ENCODE measurements around the gene SEPTIN7. TPM values are rescaled to one million over a fixed set of nuclear protein-coding genes. Genes with fewer than 3 reads are reported as not detected.
A peak's percentile ranks its signal among the peaks of the same experiment; 100 is the strongest.

The SEPTIN7 gene
- total and polyA plus RNA-seq, 2 of the 13 experiments (the other 11 are each of a cell fraction or from before 2014, with no cell fraction given): 103 to 129 TPM

GRCh38 chr7:35800718-35801391 lies at the start of gene SEPTIN7 (continued):
- TF ChIP-seq, protein P1, sequence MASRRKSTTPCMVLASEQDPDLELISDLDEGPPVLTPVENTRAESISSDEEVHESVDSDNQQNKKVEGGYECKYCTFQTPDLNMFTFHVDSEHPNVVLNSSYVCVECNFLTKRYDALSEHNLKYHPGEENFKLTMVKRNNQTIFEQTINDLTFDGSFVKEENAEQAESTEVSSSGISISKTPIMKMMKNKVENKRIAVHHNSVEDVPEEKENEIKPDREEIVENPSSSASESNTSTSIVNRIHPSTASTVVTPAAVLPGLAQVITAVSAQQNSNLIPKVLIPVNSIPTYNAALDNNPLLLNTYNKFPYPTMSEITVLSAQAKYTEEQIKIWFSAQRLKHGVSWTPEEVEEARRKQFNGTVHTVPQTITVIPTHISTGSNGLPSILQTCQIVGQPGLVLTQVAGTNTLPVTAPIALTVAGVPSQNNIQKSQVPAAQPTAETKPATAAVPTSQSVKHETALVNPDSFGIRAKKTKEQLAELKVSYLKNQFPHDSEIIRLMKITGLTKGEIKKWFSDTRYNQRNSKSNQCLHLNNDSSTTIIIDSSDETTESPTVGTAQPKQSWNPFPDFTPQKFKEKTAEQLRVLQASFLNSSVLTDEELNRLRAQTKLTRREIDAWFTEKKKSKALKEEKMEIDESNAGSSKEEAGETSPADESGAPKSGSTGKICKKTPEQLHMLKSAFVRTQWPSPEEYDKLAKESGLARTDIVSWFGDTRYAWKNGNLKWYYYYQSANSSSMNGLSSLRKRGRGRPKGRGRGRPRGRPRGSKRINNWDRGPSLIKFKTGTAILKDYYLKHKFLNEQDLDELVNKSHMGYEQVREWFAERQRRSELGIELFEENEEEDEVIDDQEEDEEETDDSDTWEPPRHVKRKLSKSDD (CRISPR knock-in tag; IDR thresholded peaks at IDR 0.05; ENCODE audit: low read depth): peak; percentile 99
- TF ChIP-seq SP5 (CRISPR knock-in tag; IDR thresholded peaks at IDR 0.05; ENCODE audit: borderline replicate concordance, low read depth) (peak; percentile 49; the same call in 1 of the 2 replicates), ZNF224 (CRISPR knock-in tag; IDR thresholded peaks at IDR 0.05) (peak; percentile 76; the same call in 1 of the 2 replicates), MEIS1 (CRISPR knock-in tag; IDR thresholded peaks at IDR 0.05; ENCODE audit: borderline replicate concordance) (0 out of 2 replicates have a peak, but pooled peaks have one; percentile 12), MTF2 (CRISPR knock-in tag; IDR thresholded peaks at IDR 0.05; ENCODE audit: borderline replicate concordance) (peak; percentile 83; the same call in 1 of the 2 replicates), ZEB1 (IDR thresholded peaks at IDR 0.05; ENCODE audit: insufficient replicate concordance, low read depth) (no peak), HMG20A (CRISPR knock-in tag; IDR thresholded peaks at IDR 0.05; ENCODE audit: borderline replicate concordance) (peak; percentile 10; the same call in 1 of the 2 replicates), CBX2 (IDR thresholded peaks at IDR 0.05; ENCODE audit: low read depth, low read length) (no peak), CBX2 (CRISPR knock-in tag; IDR thresholded peaks at IDR 0.05; ENCODE audit: low read depth) (no peak), SALL1 (CRISPR knock-in tag; IDR thresholded peaks at IDR 0.05) (peak; percentile 71; the same call in 1 of the 2 replicates), MAZ (IDR thresholded peaks at IDR 0.05; ENCODE audit: borderline replicate concordance, low read depth, low read length) (peak; percentile 99), MAZ (CRISPR knock-in tag; IDR thresholded peaks at IDR 0.05; ENCODE audit: low read depth) (peak; percentile 94), FOXC1 (CRISPR knock-in tag; IDR thresholded peaks at IDR 0.05; ENCODE audit: borderline replicate concordance) (no peak), FOSL1 (CRISPR knock-in tag; IDR thresholded peaks at IDR 0.05; ENCODE audit: borderline replicate concordance) (no peak), CBX1 (IDR thresholded peaks at IDR 0.05; ENCODE audit: low read depth) (peak; percentile 42), SIN3B (IDR thresholded peaks at IDR 0.05; ENCODE audit: low read length) (0 out of 2 replicates have a peak, but pooled peaks have one; percentile 23), POLR2AphosphoS5 (IDR thresholded peaks at IDR 0.05; ENCODE audit: low read depth, low read length) (peak; percentile 87), TBX2 (CRISPR knock-in tag; IDR thresholded peaks at IDR 0.05; ENCODE audit: borderline replicate concordance) (peak; percentile 65; the same call in 1 of the 2 replicates), SNRNP70 (IDR thresholded peaks at IDR 0.05; ENCODE audit: low read depth, low read length) (peak; percentile 98), AKAP8 (CRISPR knock-in tag; IDR thresholded peaks at IDR 0.05) (no peak; the same call in 1 of the 2 replicates), EZH2 (conservative IDR thresholded peaks at IDR 0.05; ENCODE audit: low read depth, low read length) (no peak), ZNF547 (CRISPR knock-in tag; IDR thresholded peaks at IDR 0.05) (no peak), ZNF468 (CRISPR knock-in tag; IDR thresholded peaks at IDR 0.05) (no peak), ZC3H13 (CRISPR knock-in tag; IDR thresholded peaks at IDR 0.05) (0 out of 2 replicates have a peak, but pooled peaks have one; percentile 49), NRL (CRISPR knock-in tag; IDR thresholded peaks at IDR 0.05; ENCODE audit: borderline replicate concordance) (0 out of 2 replicates have a peak, but pooled peaks have one; percentile 72), MXD3 (CRISPR knock-in tag; IDR thresholded peaks at IDR 0.05) (0 out of 2 replicates have a peak, but pooled peaks have one; percentile 35)
- TF ChIP-seq, protein P2, sequence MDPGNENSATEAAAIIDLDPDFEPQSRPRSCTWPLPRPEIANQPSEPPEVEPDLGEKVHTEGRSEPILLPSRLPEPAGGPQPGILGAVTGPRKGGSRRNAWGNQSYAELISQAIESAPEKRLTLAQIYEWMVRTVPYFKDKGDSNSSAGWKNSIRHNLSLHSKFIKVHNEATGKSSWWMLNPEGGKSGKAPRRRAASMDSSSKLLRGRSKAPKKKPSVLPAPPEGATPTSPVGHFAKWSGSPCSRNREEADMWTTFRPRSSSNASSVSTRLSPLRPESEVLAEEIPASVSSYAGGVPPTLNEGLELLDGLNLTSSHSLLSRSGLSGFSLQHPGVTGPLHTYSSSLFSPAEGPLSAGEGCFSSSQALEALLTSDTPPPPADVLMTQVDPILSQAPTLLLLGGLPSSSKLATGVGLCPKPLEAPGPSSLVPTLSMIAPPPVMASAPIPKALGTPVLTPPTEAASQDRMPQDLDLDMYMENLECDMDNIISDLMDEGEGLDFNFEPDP (CRISPR knock-in tag; conservative IDR thresholded peaks at IDR 0.05): no peak

Measured in HepG2 (cell line).